HL-60/S4 (cell line): ENCODE data around the gene RBMX.
"Not testable (repeated sequence)": the region's sequence is repeated elsewhere in the genome, so short reads cannot be mapped to it uniquely, and the experiment has no call there.

Source experiments
- in situ Hi-C: fragments of 300-500 bp; cut with MboI; formaldehyde crosslinking; loops from 2 replicates; pipeline ENCODE4 v1.14.3; 2022; ENCODE audit warnings: low sequenced_read_pairs

Gene RBMX

GRCh38 chrX:136880452-136881013 is at the start of gene RBMX:
RBMX (minus strand) TSS chrX:136880725; CDS start chrX:136879427, 1,298 bp downstream.
- in situ Hi-C loops: no loop called here

- in situ Hi-C loops: loop anchor here (10.0 kb wide), 1 partner anchor 207 kb away; no protein-coding TSS in a partner anchor
These were observed 40.9 kb upstream of the RBMX start for GRCh38 chrX:136921438-136921837.

- in situ Hi-C loops: loop anchor here (10.0 kb wide), 1 partner anchor 205 kb away; no protein-coding TSS in a partner anchor
These were observed 39.5 kb upstream of the RBMX start for GRCh38 chrX:136920001-136920400.

GRCh38 chrX:136916827-136917226 is 36.3 kb upstream of the RBMX start:
- in situ Hi-C loops: no loop called here

- in situ Hi-C loops: not testable (repeated sequence)
These were observed 31.1 kb upstream of the RBMX start for GRCh38 chrX:136911661-136912060.

- in situ Hi-C loops: no loop called here
These were observed 30.7 kb upstream of the RBMX start for GRCh38 chrX:136911253-136911652.

GRCh38 chrX:136910565-136911035 is 30.1 kb upstream of the RBMX start:
- in situ Hi-C loops: no loop called here

- in situ Hi-C loops: no loop called here
These were observed 29.4 kb upstream of the RBMX start for GRCh38 chrX:136909706-136910564.

GRCh38 chrX:136909119-136909705 is 28.7 kb upstream of the RBMX start:
- in situ Hi-C loops: no loop called here

GRCh38 chrX:136907621-136908020 is 27.1 kb upstream of the RBMX start:
- in situ Hi-C loops: no loop called here

- in situ Hi-C loops: no loop called here
These were observed 26.5 kb upstream of the RBMX start for GRCh38 chrX:136906921-136907510.

- in situ Hi-C loops: not testable (repeated sequence)
These were observed 23.5 kb upstream of the RBMX start for GRCh38 chrX:136904067-136904466.

GRCh38 chrX:136900071-136900470 is 19.5 kb upstream of the RBMX start:
- in situ Hi-C loops: not testable (repeated sequence)

GRCh38 chrX:136899221-136899620 is 18.7 kb upstream of the RBMX start:
- in situ Hi-C loops: no loop called here

- in situ Hi-C loops: not testable (repeated sequence)
These were observed 18.2 kb upstream of the RBMX start for GRCh38 chrX:136898752-136899151.

- in situ Hi-C loops: no loop called here
These were observed 15.8 kb upstream of the RBMX start for GRCh38 chrX:136896121-136896914.

- in situ Hi-C loops: no loop called here
These were observed 11.9 kb upstream of the RBMX start for GRCh38 chrX:136892412-136892811.

GRCh38 chrX:136890596-136890995 is 10.1 kb upstream of the RBMX start:
- in situ Hi-C loops: not testable (repeated sequence)

GRCh38 chrX:136889269-136889668 is 8.7 kb upstream of the RBMX start:
- in situ Hi-C loops: no loop called here

- in situ Hi-C loops: no loop called here
These were observed 498 bp downstream of the RBMX start for GRCh38 chrX:136880003-136880451.
